Hepatocyte (in vitro differentiated cells): ENCODE measurements around the gene GUCY1A2.

ENCODE experiments used
- CTCF ChIP-seq: fragments of 200-600 bp; sonication (generic); IDR thresholded peaks from 2 replicates; pipeline ENCODE4 v1.5.1; 2016; ENCODE audit warnings: antibody characterized with exemption, mild to moderate bottlenecking; ENCODE audit not compliant: poor library complexity
- EZH2 ChIP-seq: fragments of 200-600 bp; sonication (generic); IDR thresholded peaks from 2 replicates; pipeline ENCODE4 v1.6.1; 2016; ENCODE audit warnings: antibody characterized with exemption, mild to moderate bottlenecking, borderline replicate concordance

GRCh38 chr11:106708348-106708747 lies 309.9 kb downstream of the GUCY1A2 start:
- TF ChIP-seq CTCF = no peak
- no peak for TF ChIP-seq EZH2
